Gastroesophageal sphincter (tissue), 4 donors: ENCODE results near the gene HSD17B13. TPM values are rescaled to one million over a fixed set of nuclear protein-coding genes. Genes with fewer than 3 reads are reported as not detected.

Source experiments
- ATAC-seq: fragments of 150-250 bp; one replicate; pipeline ENCODE4 v1.9.1; 2016; ENCODE audit warnings: mild to moderate bottlenecking, moderate library complexity
- H3K27ac ChIP-seq, 4 donors: fragments of 200-600 bp; sonication (generic) in 3 of 4; 1 replicate in 3 of 4; 2 replicates in 1 of 4; pipeline ENCODE4 v1.5.1; 2016 to 2019
- H3K27me3 ChIP-seq: fragments of 200-600 bp; sonication (generic); one replicate; pipeline ENCODE4 v1.5.1; 2019
- H3K36me3 ChIP-seq, 2 donors: fragments of 200-600 bp; sonication (generic); one replicate each; pipeline ENCODE4 v1.5.1; 2019; ENCODE audit warnings: control low read depth in 1 of 2
- H3K4me1 ChIP-seq, 3 donors: fragments of 200-600 bp; sonication (generic); 1 replicate in 2 of 3; 2 replicates in 1 of 3; pipeline ENCODE4 v1.5.1; 2016 to 2019; ENCODE audit warnings: control low read depth in 2 of 3
- H3K4me3 ChIP-seq, 2 donors: fragments of 200-600 bp; sonication (generic); one replicate each; pipeline ENCODE4 v1.5.1; 2019; ENCODE audit warnings: mild to moderate bottlenecking in 1 of 2, moderate library complexity in 1 of 2
- H3K9me3 ChIP-seq, 3 donors: fragments of 200-600 bp; sonication (generic); one replicate each; pipeline ENCODE4 v1.5.1; 2017 to 2019; ENCODE audit warnings: control low read depth in 2 of 3
- EP300 ChIP-seq: sonication (generic); formaldehyde crosslinking; IDR thresholded peaks from one replicate; pipeline ENCODE4 v1.6.1; 2017; ENCODE audit warnings: antibody characterized with exemption, mild to moderate bottlenecking
- POLR2A ChIP-seq, 2 donors: fragments of 450-650 bp; IDR thresholded peaks; one replicate each; pipeline ENCODE4 v1.6.1; 2017; ENCODE audit warnings: antibody characterized with exemption in 2 of 2, mild to moderate bottlenecking in 2 of 2, moderate library complexity in 1 of 2
- POLR2AphosphoS5 ChIP-seq: sonication (generic); formaldehyde crosslinking; IDR thresholded peaks from one replicate; pipeline ENCODE4 v1.6.1; 2017; ENCODE audit warnings: antibody characterized with exemption
- WGBS, 2 donors: methylation state at CpG; one replicate each; pipeline ENCODE4 v1.1.5; 2018; ENCODE audit warnings: low coverage in 1 of 2; 5-methylcytosine and 5-hydroxymethylcytosine counted together
- total RNA-seq, 4 donors: library from RNA; depleted of rRNA; stranded (reverse); fragments of >200 nt; gene quantifications; one replicate each; pipeline ENCODE4 v1.1.0, GENCODE V29; 2016
- TF ChIP-seq, protein P1 (sequence below), 4 experiments: fragments of 200-600 bp in 2 of 4; fragments of 450-650 bp in 2 of 4; sonication (generic) in 1 of 4; IDR thresholded peaks; one replicate each; pipeline ENCODE4 v1.5.1; 2017 to 2019; ENCODE audit warnings: antibody characterized with exemption in 4 of 4, mild to moderate bottlenecking in 2 of 4, moderate library complexity in 2 of 4

Gene HSD17B13
- total RNA-seq, 4 donors from 2014 or later: 0.54 to 1.1 (median 0.67) TPM

DNA sequence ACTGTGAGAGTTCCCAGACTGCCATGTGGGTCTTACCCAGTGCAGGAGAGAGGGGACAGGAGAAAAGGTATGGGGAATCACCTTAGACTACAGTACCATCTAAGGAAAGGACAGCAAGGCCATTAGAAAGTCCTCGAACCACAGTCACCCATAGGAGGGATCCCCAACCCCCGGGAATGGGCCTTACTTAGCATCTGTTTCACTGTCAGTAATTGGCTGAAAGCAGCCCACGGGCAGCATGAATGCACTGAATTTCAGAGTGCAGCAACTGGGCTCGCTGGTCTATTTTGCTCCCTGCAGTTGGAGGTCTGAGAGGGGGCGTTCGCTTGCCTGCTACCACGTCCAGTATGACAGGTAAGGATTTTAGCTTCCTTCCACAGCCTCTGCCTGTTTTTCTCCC lies 51.9 kb downstream of the HSD17B13 start:
- no peaks in the 10 kb centered on the region for H3K4me1 ChIP-seq
- no peaks in the 10 kb centered on the region for H3K36me3 ChIP-seq
- no peaks in the 10 kb centered on the region for H3K27me3 ChIP-seq
- no peak for ATAC-seq
- WGBS, 2 donors: 57 to 90% methylated on average over 3 to 5 of the region's 7 CpGs
- no peak for TF ChIP-seq EP300
- TF ChIP-seq, protein P1, sequence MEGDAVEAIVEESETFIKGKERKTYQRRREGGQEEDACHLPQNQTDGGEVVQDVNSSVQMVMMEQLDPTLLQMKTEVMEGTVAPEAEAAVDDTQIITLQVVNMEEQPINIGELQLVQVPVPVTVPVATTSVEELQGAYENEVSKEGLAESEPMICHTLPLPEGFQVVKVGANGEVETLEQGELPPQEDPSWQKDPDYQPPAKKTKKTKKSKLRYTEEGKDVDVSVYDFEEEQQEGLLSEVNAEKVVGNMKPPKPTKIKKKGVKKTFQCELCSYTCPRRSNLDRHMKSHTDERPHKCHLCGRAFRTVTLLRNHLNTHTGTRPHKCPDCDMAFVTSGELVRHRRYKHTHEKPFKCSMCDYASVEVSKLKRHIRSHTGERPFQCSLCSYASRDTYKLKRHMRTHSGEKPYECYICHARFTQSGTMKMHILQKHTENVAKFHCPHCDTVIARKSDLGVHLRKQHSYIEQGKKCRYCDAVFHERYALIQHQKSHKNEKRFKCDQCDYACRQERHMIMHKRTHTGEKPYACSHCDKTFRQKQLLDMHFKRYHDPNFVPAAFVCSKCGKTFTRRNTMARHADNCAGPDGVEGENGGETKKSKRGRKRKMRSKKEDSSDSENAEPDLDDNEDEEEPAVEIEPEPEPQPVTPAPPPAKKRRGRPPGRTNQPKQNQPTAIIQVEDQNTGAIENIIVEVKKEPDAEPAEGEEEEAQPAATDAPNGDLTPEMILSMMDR (IDR thresholded peaks at IDR 0.05): no peak
- TF ChIP-seq POLR2A (IDR thresholded peaks at IDR 0.05): no peak
- no peak for TF ChIP-seq POLR2AphosphoS5
- no peak overlapping the region for H3K27ac ChIP-seq
- H3K4me3 ChIP-seq: no peak overlapping the region
- H3K9me3 ChIP-seq: no peaks in the 10 kb centered on the region

DNA sequence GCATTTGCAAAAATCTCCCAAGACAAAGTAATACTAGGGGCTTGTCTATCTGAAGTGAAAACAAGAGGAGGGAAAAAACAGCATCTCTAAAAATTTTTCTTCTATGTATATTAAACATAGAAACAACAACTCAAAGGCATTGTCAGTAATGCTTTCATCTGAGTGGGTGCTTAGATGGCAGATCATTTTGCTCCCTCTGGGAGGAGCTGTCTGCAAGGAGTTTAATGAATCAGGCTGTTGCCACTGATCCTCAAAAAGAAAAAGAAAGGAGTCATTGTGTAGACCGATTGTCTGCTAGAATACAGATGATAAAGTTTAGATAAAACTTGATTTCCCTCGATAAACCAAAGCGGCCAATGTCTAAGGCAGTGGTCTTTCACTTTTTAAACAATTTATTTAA lies 52.5 kb downstream of the HSD17B13 start:
- H3K27ac ChIP-seq: no peak overlapping the region
- ATAC-seq: no peak
- TF ChIP-seq, protein P1 (IDR thresholded peaks at IDR 0.05): no peak
- TF ChIP-seq EP300: no peak
- no peak for TF ChIP-seq POLR2AphosphoS5
- TF ChIP-seq POLR2A (IDR thresholded peaks at IDR 0.05): no peak
- H3K4me1 ChIP-seq: no peaks in the 10 kb centered on the region
- H3K36me3 ChIP-seq: no peaks in the 10 kb centered on the region
- no peaks in the 10 kb centered on the region for H3K27me3 ChIP-seq
- H3K9me3 ChIP-seq: no peaks in the 10 kb centered on the region
- no peak overlapping the region for H3K4me3 ChIP-seq
- WGBS, 2 donors: 53 to 55% methylated on average over 3 of the region's 3 CpGs

DNA sequence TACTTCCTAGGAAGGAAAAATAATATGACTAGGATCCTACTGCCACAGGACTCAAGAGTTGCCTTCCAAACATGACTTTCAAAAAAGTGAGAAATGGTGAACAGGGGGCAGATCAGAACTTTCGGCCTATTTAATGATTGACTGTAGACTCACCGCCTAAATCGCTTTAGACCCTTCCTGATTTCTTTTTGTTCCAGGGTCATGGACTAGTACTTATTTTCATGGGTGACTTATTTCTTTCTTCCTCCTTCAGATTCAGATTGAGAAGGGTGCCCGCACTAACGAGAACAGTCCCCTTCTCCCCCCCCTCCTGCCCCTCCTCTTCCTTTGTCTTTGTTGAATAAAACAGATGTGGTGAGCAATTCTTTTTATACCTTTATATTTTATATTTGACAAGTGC lies 54.3 kb downstream of the HSD17B13 start:
- H3K27ac ChIP-seq: no peak overlapping the region
- no peaks in the 10 kb centered on the region for H3K4me1 ChIP-seq
- no peak for ATAC-seq
- no peak overlapping the region for H3K4me3 ChIP-seq
- no peaks in the 10 kb centered on the region for H3K27me3 ChIP-seq
- 76 to 100% methylated on average over 3 to 5 of the region's 5 CpGs for WGBS, 2 donors
- H3K36me3 ChIP-seq: no peaks in the 10 kb centered on the region
- no peaks in the 10 kb centered on the region for H3K9me3 ChIP-seq
- TF ChIP-seq, protein P1 (IDR thresholded peaks at IDR 0.05): no peak
- TF ChIP-seq POLR2A (IDR thresholded peaks at IDR 0.05) (no peak), POLR2AphosphoS5 (no peak), EP300 (no peak)

DNA sequence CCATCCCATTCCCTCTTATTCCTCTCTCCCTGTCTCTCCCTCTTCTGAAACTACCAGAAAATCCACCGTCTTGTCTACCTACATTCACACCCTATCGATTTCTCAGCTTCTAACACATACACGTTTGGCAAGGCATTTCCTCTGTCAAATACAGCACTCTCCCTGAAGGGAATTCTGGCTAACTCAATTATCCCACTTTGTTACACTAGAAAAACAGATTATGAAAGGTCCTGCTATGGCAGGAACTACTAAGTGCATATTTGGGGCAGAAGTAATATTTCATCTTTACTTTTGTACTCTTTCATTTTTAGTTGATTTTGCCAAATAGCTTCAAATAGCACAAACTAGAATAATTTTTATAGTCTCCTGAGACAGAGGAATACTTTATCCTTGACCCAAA lies 55.7 kb downstream of the HSD17B13 start:
- no peak overlapping the region for H3K27ac ChIP-seq
- no peak overlapping the region for H3K4me3 ChIP-seq
- TF ChIP-seq, protein P1 (IDR thresholded peaks at IDR 0.05): no peak
- TF ChIP-seq POLR2A (IDR thresholded peaks at IDR 0.05) (no peak), POLR2AphosphoS5 (no peak), EP300 (no peak)
- no peak for ATAC-seq
- 47 to 49% methylated on average over 3 of the region's 3 CpGs for WGBS, 2 donors
- no peaks in the 10 kb centered on the region for H3K4me1 ChIP-seq
- H3K36me3 ChIP-seq: no peaks in the 10 kb centered on the region
- no peaks in the 10 kb centered on the region for H3K27me3 ChIP-seq
- H3K9me3 ChIP-seq: no peaks in the 10 kb centered on the region

DNA sequence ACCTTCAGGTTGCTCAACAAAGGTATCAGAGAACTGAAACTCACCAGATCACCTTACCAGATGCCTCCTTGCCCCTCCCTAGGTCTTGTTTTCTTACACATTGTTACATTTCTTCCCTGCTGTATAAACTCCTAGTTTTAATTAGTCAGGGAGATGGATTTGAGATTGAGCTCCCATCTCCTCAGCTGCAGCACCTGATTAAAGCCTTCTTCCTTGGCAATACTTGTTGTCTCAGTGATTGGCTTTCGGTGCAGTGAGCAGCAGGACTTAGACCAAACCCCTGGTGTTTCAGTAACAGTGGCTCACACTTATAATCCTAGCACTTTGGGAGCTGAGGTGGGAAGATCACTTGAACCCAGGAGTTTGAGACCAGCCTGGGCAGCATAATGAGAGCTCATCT lies 59.8 kb downstream of the HSD17B13 start:
- ATAC-seq: no peak
- Histone ChIP-seq H3K27me3 (no peaks in the 10 kb centered on the region), H3K36me3 (no peaks in the 10 kb centered on the region), H3K4me1 (no peaks in the 10 kb centered on the region), H3K27ac (no peak overlapping the region), H3K4me3 (no peak overlapping the region), H3K9me3 (no peaks in the 10 kb centered on the region)
- no peak for TF ChIP-seq EP300
- no peak for TF ChIP-seq POLR2AphosphoS5
- no peak for TF ChIP-seq POLR2A (IDR thresholded peaks at IDR 0.05)
- TF ChIP-seq, protein P1 (IDR thresholded peaks at IDR 0.05): no peak
- 80 to 100% methylated on average over 1 of the region's 1 CpG for WGBS, 2 donors
